Fibroblast of skin of abdomen (primary cell): ENCODE data around the gene IGSF9. TPM values are rescaled to one million over a fixed set of nuclear protein-coding genes. Genes with fewer than 3 reads are reported as not detected.
A peak's percentile ranks its signal among the peaks of the same experiment; 100 is the strongest.

Experiments
- DNase-seq: peaks from one replicate; pipeline ENCODE4 v3.0.0-alpha.2; 2013
- polyA plus RNA-seq, 2 experiments: library from polyadenylated mRNA; unstranded; fragments of 120-200 nt; gene quantifications; one replicate each; pipeline ENCODE4 v1.2.1, GENCODE V29; 2013; ENCODE audit not compliant: insufficient read length in 2 of 2

The IGSF9 gene
- polyA plus RNA-seq (2013, experiment 1 of 2; ENCODE audit: insufficient read length), result 0.42 TPM
- polyA plus RNA-seq (2013, experiment 2 of 2; ENCODE audit: insufficient read length), result 0.53 TPM

- DNase-seq, result peak; percentile 79
Observed at GRCh38 chr1:159945483-159946241, at the start of gene IGSF9. Gene IGSF9, minus strand, starts transcription at chr1:159945613. Its CDS starts 2,159 bp downstream, at chr1:159943454.

- DNase-seq, result no peak
Observed at GRCh38 chr1:159994896-159995295, 49.5 kb upstream of the IGSF9 start.

GRCh38 chr1:159993911-159994310, 48.5 kb upstream of the IGSF9 start:
- DNase-seq, result no peak

- DNase-seq, result no peak
Observed at GRCh38 chr1:159992161-159992560, 46.7 kb upstream of the IGSF9 start.

GRCh38 chr1:159991513-159991912, 46.1 kb upstream of the IGSF9 start:
- no peak for DNase-seq

GRCh38 chr1:159990005-159990404, 44.6 kb upstream of the IGSF9 start:
- no peak for DNase-seq

- DNase-seq, result no peak
Observed at GRCh38 chr1:159989581-159989980, 44.2 kb upstream of the IGSF9 start.

- DNase-seq, result no peak
Observed at GRCh38 chr1:159988006-159988405, 42.6 kb upstream of the IGSF9 start.

- no peak for DNase-seq
Observed at GRCh38 chr1:159987186-159987585, 41.8 kb upstream of the IGSF9 start.

GRCh38 chr1:159986531-159986930, 41.1 kb upstream of the IGSF9 start:
- no peak for DNase-seq

GRCh38 chr1:159986093-159986492, 40.7 kb upstream of the IGSF9 start:
- no peak for DNase-seq

- no peak for DNase-seq
Observed at GRCh38 chr1:159985473-159985872, 40.1 kb upstream of the IGSF9 start.

- DNase-seq, result no peak
Observed at GRCh38 chr1:159983681-159984080, 38.3 kb upstream of the IGSF9 start.

- DNase-seq, result no peak
Observed at GRCh38 chr1:159982280-159982679, 36.9 kb upstream of the IGSF9 start.

- no peak for DNase-seq
Observed at GRCh38 chr1:159981351-159982055, 36.1 kb upstream of the IGSF9 start.

GRCh38 chr1:159980786-159981185, 35.4 kb upstream of the IGSF9 start:
- no peak for DNase-seq

GRCh38 chr1:159980076-159980475, 34.7 kb upstream of the IGSF9 start:
- no peak for DNase-seq

GRCh38 chr1:159979257-159979656, 33.8 kb upstream of the IGSF9 start:
- no peak for DNase-seq

GRCh38 chr1:159978107-159978398, 32.6 kb upstream of the IGSF9 start:
- DNase-seq, result no peak

GRCh38 chr1:159977364-159978106, 32.1 kb upstream of the IGSF9 start:
- no peak for DNase-seq

- DNase-seq, result no peak
Observed at GRCh38 chr1:159974350-159974965, 29.0 kb upstream of the IGSF9 start.

GRCh38 chr1:159973350-159973940, 28.0 kb upstream of the IGSF9 start:
- no peak for DNase-seq
